ENCODE results near the gene SCN7A. TPM values are rescaled to one million over a fixed set of nuclear protein-coding genes. Genes with fewer than 3 reads are reported as not detected.
"Not testable (repeated sequence)": the region's sequence is repeated elsewhere in the genome, so short reads cannot be mapped to it uniquely, and the experiment has no call there.

SCN7A gene
- total RNA-seq, 8 experiments from 2014 or later, result 0.05 to 3.8 (median 0.67) TPM

- H3K4me3 ChIP-seq, result no peak overlapping the region
- 20 to 86% (median 47%) methylated on average over 1 of the region's 1 CpG; no CpG with 5 or more reads in 6 of the 10 experiments for WGBS, 10 experiments
- no peaks in the 10 kb centered on the region for H3K4me1 ChIP-seq (replicated peaks in 1 of 2)
- H3K27ac ChIP-seq, result no peak overlapping the region
- in situ Hi-C loops (cut with MboI; ENCODE audit: low pct_unique_long_range_greater_than_20kb in 2 of 9, low sequenced_read_pairs in 9 of 9, unreplicated experiment in 9 of 9), result no loop called here
- no peak for ATAC-seq (replicated peaks in 6 of 8)
These were observed 6.9 kb downstream of the SCN7A start for GRCh38 chr2:166487171-166487570.

- no peak overlapping the region for H3K27ac ChIP-seq
- ATAC-seq (replicated peaks in 6 of 8), result no peak
- no peaks in the 10 kb centered on the region for H3K4me1 ChIP-seq (replicated peaks in 1 of 2)
- H3K4me3 ChIP-seq, result no peak overlapping the region
- in situ Hi-C loops (cut with MboI; ENCODE audit: low pct_unique_long_range_greater_than_20kb in 2 of 9, low sequenced_read_pairs in 9 of 9, unreplicated experiment in 9 of 9), result no loop called here
- WGBS, 10 experiments, result 15 to 94% (median 85%) methylated on average over 2 to 5 of the region's 5 CpGs; no CpG with 5 or more reads in 1 of the 10 experiments
These were observed 8.4 kb downstream of the SCN7A start for GRCh38 chr2:166485558-166486178.

- ATAC-seq (replicated peaks in 6 of 8), result no peak
- WGBS, 10 experiments, result 25 to 100% (median 72%) methylated on average over 1 to 2 of the region's 2 CpGs; no CpG with 5 or more reads in 2 of the 10 experiments
These were observed 21.7 kb downstream of the SCN7A start for GRCh38 chr2:166472332-166472731.

GRCh38 chr2:166468124-166469024, 25.7 kb downstream of the SCN7A start:
- in situ Hi-C loops (cut with MboI; ENCODE audit: low pct_unique_long_range_greater_than_20kb in 2 of 9, low sequenced_read_pairs in 9 of 9, unreplicated experiment in 9 of 9), result no loop called here
- WGBS, 10 experiments, result 11 to 92% (median 77%) methylated on average over 2 to 5 of the region's 5 CpGs
- H3K27ac ChIP-seq, result no peak overlapping the region

More at GRCh38 chr2:166472332-166472731, 21.7 kb downstream of the SCN7A start:
- no peak overlapping the region for H3K27ac ChIP-seq
- H3K4me3 ChIP-seq, result no peak overlapping the region
- no peaks in the 10 kb centered on the region for H3K4me1 ChIP-seq (replicated peaks in 1 of 2)
- in situ Hi-C loops (cut with MboI; ENCODE audit: low pct_unique_long_range_greater_than_20kb in 2 of 9, low sequenced_read_pairs in 9 of 9, unreplicated experiment in 9 of 9), result no loop called here

GRCh38 chr2:166464187-166464586, 29.9 kb downstream of the SCN7A start:
- no peak for ATAC-seq (replicated peaks in 6 of 8)
- in situ Hi-C loops (cut with MboI; ENCODE audit: low pct_unique_long_range_greater_than_20kb in 2 of 9, low sequenced_read_pairs in 9 of 9, unreplicated experiment in 9 of 9), result no loop called here
- Histone ChIP-seq H3K27ac (no peak overlapping the region), H3K4me1 (replicated peaks in 1 of 2) (no peaks in the 10 kb centered on the region), H3K4me3 (no peak overlapping the region)
- 18 to 90% (median 80%) methylated on average over 1 of the region's 1 CpG; no CpG with 5 or more reads in 3 of the 10 experiments for WGBS, 10 experiments

More at GRCh38 chr2:166468124-166469024, 25.7 kb downstream of the SCN7A start:
- ATAC-seq (replicated peaks in 6 of 8), result peak in 3 of 8 experiments; percentile 44 to 76 (median 54)
- Histone ChIP-seq H3K4me1 (replicated peaks in 1 of 2) (no peaks in the 10 kb centered on the region), H3K4me3 (no peak overlapping the region)

- ATAC-seq (replicated peaks in 6 of 8), result no peak
- Histone ChIP-seq H3K27ac (no peak overlapping the region), H3K4me3 (no peak overlapping the region), H3K4me1 (replicated peaks in 1 of 2) (no peaks in the 10 kb centered on the region)
- in situ Hi-C loops (cut with MboI; ENCODE audit: low pct_unique_long_range_greater_than_20kb in 2 of 9, low sequenced_read_pairs in 9 of 9, unreplicated experiment in 9 of 9), result no loop called here
- 90 to 100% (median 100%) methylated on average over 1 to 5 of the region's 5 CpGs; no CpG with 5 or more reads in 7 of the 10 experiments for WGBS, 10 experiments
These were observed 30.4 kb downstream of the SCN7A start for GRCh38 chr2:166463640-166464039.

- peak in 2 of 8 experiments; percentile 20 to 72 for ATAC-seq (replicated peaks in 6 of 8)
- in situ Hi-C loops (cut with MboI; ENCODE audit: low pct_unique_long_range_greater_than_20kb in 2 of 9, low sequenced_read_pairs in 9 of 9, unreplicated experiment in 9 of 9), result no loop called here
- no peak overlapping the region for H3K4me3 ChIP-seq
- no peak overlapping the region for H3K27ac ChIP-seq
- no peaks in the 10 kb centered on the region for H3K4me1 ChIP-seq (replicated peaks in 1 of 2)
- WGBS, 10 experiments, result 100% methylated on average over 1 of the region's 1 CpG; no CpG with 5 or more reads in 5 of the 10 experiments
These were observed 35.4 kb downstream of the SCN7A start for GRCh38 chr2:166458674-166459073.

GRCh38 chr2:166455823-166456222, 38.2 kb downstream of the SCN7A start:
- ATAC-seq (replicated peaks in 6 of 8); H3K4me3 ChIP-seq; H3K27ac ChIP-seq; H3K4me1 ChIP-seq (replicated peaks in 1 of 2); in situ Hi-C loops (cut with MboI; ENCODE audit: low pct_unique_long_range_greater_than_20kb in 2 of 9, low sequenced_read_pairs in 9 of 9, unreplicated experiment in 9 of 9): not testable (repeated sequence)
- WGBS, 10 experiments, result 37 to 100% (median 87%) methylated on average over 1 to 3 of the region's 4 CpGs; no CpG with 5 or more reads in 2 of the 10 experiments

GRCh38 chr2:166454006-166454595, 39.9 kb downstream of the SCN7A start:
- peaks cover 0 to 3% of the 10 kb centered on the region in 2 donors for H3K4me1 ChIP-seq (replicated peaks in 1 of 2)
- no peak for ATAC-seq (replicated peaks in 6 of 8)
- no peak overlapping the region for H3K27ac ChIP-seq
- in situ Hi-C loops (cut with MboI; ENCODE audit: low pct_unique_long_range_greater_than_20kb in 2 of 9, low sequenced_read_pairs in 9 of 9, unreplicated experiment in 9 of 9), result no loop called here
- H3K4me3 ChIP-seq, result no peak overlapping the region
- 30 to 100% (median 84%) methylated on average over 1 to 2 of the region's 2 CpGs; no CpG with 5 or more reads in 2 of the 10 experiments for WGBS, 10 experiments

GRCh38 chr2:166451468-166451867, 42.6 kb downstream of the SCN7A start:
- Histone ChIP-seq H3K4me3 (no peak overlapping the region), H3K4me1 (replicated peaks in 1 of 2) (peaks cover 0 to 3% of the 10 kb centered on the region in 2 donors), H3K27ac (no peak overlapping the region)
- in situ Hi-C loops (cut with MboI; ENCODE audit: low pct_unique_long_range_greater_than_20kb in 2 of 9, low sequenced_read_pairs in 9 of 9, unreplicated experiment in 9 of 9), result no loop called here
- peak in 4 of 8 experiments; percentile 16 to 96 (median 54) for ATAC-seq (replicated peaks in 6 of 8)
- 0 to 91% (median 55%) methylated on average over 1 of the region's 1 CpG; no CpG with 5 or more reads in 4 of the 10 experiments for WGBS, 10 experiments

- in situ Hi-C loops (cut with MboI; ENCODE audit: low pct_unique_long_range_greater_than_20kb in 2 of 9, low sequenced_read_pairs in 9 of 9, unreplicated experiment in 9 of 9), result no loop called here
- ATAC-seq (replicated peaks in 6 of 8), result no peak
- WGBS, 10 experiments, result 0 to 100% (median 83%) methylated on average over 1 of the region's 1 CpG; no CpG with 5 or more reads in 5 of the 10 experiments
These were observed 44.6 kb downstream of the SCN7A start for GRCh38 chr2:166449439-166449838.

GRCh38 chr2:166448106-166448505, 45.9 kb downstream of the SCN7A start:
- in situ Hi-C loops (cut with MboI; ENCODE audit: low pct_unique_long_range_greater_than_20kb in 2 of 9, low sequenced_read_pairs in 9 of 9, unreplicated experiment in 9 of 9), result no loop called here
- H3K27ac ChIP-seq, result no peak overlapping the region
- peaks cover 0 to 3% of the 10 kb centered on the region in 2 donors for H3K4me1 ChIP-seq (replicated peaks in 1 of 2)
- no peak for ATAC-seq (replicated peaks in 6 of 8)
- H3K4me3 ChIP-seq, result no peak overlapping the region

More at GRCh38 chr2:166449439-166449838, 44.6 kb downstream of the SCN7A start:
- Histone ChIP-seq H3K4me1 (replicated peaks in 1 of 2) (peaks cover 0 to 3% of the 10 kb centered on the region in 2 donors), H3K27ac (no peak overlapping the region), H3K4me3 (no peak overlapping the region)

GRCh38 chr2:166444306-166444705, 49.7 kb downstream of the SCN7A start:
- Histone ChIP-seq H3K4me1 (replicated peaks in 1 of 2) (peaks cover 0 to 2% of the 10 kb centered on the region in 2 donors), H3K27ac (no peak overlapping the region), H3K4me3 (no peak overlapping the region)
- no peak for ATAC-seq (replicated peaks in 6 of 8)
- in situ Hi-C loops (cut with MboI; ENCODE audit: low pct_unique_long_range_greater_than_20kb in 2 of 9, low sequenced_read_pairs in 9 of 9, unreplicated experiment in 9 of 9), result no loop called here

Measured in motor neuron (in vitro differentiated cells).